Vagina (tissue), 2 donors: ENCODE measurements around the gene MYNN. TPM values are rescaled to one million over a fixed set of nuclear protein-coding genes. Genes with fewer than 3 reads are reported as not detected.
A peak's percentile ranks its signal among the peaks of the same experiment; 100 is the strongest.

Source experiments
- DNase-seq, 2 donors: peaks; one replicate each; pipeline ENCODE4 v3.0.0-alpha.2; 2017; ENCODE audit errors: extremely low spot score in 2 of 2
- H3K27ac ChIP-seq: fragments of 200-600 bp; sonication (generic); one replicate; pipeline ENCODE4 v1.5.1; 2019
- H3K27me3 ChIP-seq: fragments of 200-600 bp; sonication (generic); one replicate; pipeline ENCODE4 v1.5.1; 2019
- H3K36me3 ChIP-seq, 2 donors: fragments of 200-600 bp; sonication (generic); one replicate each; pipeline ENCODE4 v1.5.1; 2017 to 2019
- H3K4me1 ChIP-seq: fragments of 200-600 bp; sonication (generic); one replicate; pipeline ENCODE4 v1.5.1; 2019
- H3K4me3 ChIP-seq, 2 donors: fragments of 200-600 bp; sonication (generic); 1 replicate in 1 of 2; 2 replicates in 1 of 2; pipeline ENCODE4 v1.5.1; 2016 to 2019
- H3K9me3 ChIP-seq: fragments of 200-600 bp; sonication (generic); one replicate; pipeline ENCODE4 v1.5.1; 2019
- POLR2A ChIP-seq, 2 donors: fragments of 450-650 bp; IDR thresholded peaks; one replicate each; pipeline ENCODE4 v1.6.1; 2017; ENCODE audit warnings: antibody characterized with exemption in 2 of 2, mild to moderate bottlenecking in 2 of 2, moderate library complexity in 2 of 2
- POLR2AphosphoS5 ChIP-seq, 2 donors: sonication (generic); formaldehyde crosslinking; IDR thresholded peaks; one replicate each; pipeline ENCODE4 v1.9.0; 2017; ENCODE audit warnings: antibody characterized with exemption in 2 of 2, mild to moderate bottlenecking in 2 of 2, low read depth in 1 of 2; ENCODE audit not compliant: insufficient read depth in 1 of 2
- intact Hi-C: fragments of 100-400 bp; cut with DNase I; formaldehyde crosslinking; loops from one replicate; pipeline ENCODE4 v1.15.1; 2023
- total RNA-seq: library from RNA; depleted of rRNA; stranded (reverse); fragments of >200 nt; gene quantifications from one replicate; pipeline ENCODE4 v1.2.3, GENCODE V29; 2016
- TF ChIP-seq, protein P1 (sequence below), 3 experiments: fragments of 450-650 bp in 2 of 3; fragments of 200-600 bp in 1 of 3; sonication (generic) in 1 of 3; IDR thresholded peaks; one replicate each; pipeline ENCODE4 v1.5.1; 2017 to 2019; ENCODE audit warnings: antibody characterized with exemption in 3 of 3, mild to moderate bottlenecking in 2 of 3, moderate library complexity in 2 of 3

Gene MYNN
- total RNA-seq, 1 donor from 2014 or later, result 16.7 TPM

DNA sequence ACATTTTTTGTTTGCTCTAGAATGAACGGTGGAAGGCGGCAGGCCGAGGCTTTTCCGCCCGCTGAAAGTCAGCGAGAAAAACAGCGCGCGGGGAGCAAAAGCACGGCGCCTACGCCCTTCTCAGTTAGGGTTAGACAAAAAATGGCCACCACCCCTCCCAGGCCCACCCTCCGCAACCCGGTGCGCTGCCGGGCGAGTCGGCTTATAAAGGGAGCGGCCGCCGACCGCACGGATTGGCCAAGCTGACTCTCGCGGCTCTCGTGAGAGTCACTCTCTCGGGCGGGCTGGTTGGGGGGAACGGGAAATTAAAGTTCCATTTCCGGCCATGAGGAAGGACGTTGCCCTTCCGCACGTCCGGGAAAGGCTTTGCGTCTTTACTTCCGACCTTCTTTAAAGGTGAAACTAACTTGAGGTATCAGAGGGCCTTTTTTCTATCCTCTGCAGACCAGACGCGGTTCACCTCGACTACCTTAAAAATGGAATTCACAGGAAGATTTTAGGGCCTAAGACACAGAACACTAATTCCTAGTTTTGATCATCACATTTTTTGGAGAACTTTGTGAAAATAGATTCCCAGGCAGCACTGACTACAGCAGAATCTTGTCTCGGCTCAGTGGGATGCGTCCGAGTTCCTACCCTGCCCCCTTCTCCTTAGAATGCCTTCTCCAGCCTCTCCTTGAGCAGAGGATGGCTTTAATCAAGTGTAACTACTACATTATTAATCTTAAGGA lies 8.1 kb upstream of the MYNN start, which contains the start of gene TERC:
TSS of gene TERC (minus strand) at position 179 of the 731 bp plus-strand sequence.
- Histone ChIP-seq H3K27me3 (no peaks in the 10 kb centered on the region), H3K4me1 (peaks cover 15% of the 10 kb centered on the region), H3K36me3 (no peaks in the 10 kb centered on the region), H3K9me3 (no peaks in the 10 kb centered on the region), H3K4me3 (peak within 1 kb of the TSS; percentile 77 to 79), H3K27ac (peak within 1 kb of the TSS; percentile 92)
- peak in 1 of 2 donors; percentile 96 for DNase-seq
- TF ChIP-seq, protein P1, sequence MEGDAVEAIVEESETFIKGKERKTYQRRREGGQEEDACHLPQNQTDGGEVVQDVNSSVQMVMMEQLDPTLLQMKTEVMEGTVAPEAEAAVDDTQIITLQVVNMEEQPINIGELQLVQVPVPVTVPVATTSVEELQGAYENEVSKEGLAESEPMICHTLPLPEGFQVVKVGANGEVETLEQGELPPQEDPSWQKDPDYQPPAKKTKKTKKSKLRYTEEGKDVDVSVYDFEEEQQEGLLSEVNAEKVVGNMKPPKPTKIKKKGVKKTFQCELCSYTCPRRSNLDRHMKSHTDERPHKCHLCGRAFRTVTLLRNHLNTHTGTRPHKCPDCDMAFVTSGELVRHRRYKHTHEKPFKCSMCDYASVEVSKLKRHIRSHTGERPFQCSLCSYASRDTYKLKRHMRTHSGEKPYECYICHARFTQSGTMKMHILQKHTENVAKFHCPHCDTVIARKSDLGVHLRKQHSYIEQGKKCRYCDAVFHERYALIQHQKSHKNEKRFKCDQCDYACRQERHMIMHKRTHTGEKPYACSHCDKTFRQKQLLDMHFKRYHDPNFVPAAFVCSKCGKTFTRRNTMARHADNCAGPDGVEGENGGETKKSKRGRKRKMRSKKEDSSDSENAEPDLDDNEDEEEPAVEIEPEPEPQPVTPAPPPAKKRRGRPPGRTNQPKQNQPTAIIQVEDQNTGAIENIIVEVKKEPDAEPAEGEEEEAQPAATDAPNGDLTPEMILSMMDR (IDR thresholded peaks at IDR 0.05), result no peak
- TF ChIP-seq POLR2A (IDR thresholded peaks at IDR 0.05) (peak in 1 of 2 donors; percentile 98), POLR2AphosphoS5 (IDR thresholded peaks at IDR 0.05; ENCODE audit: insufficient read depth in 1 of 2, low read depth in 1 of 2) (peak; percentile 92 to 100)
- intact Hi-C loops, result loop anchor here (5.0 to 10.0 kb wide), 2 partner anchors 100 to 657 kb away; partner anchors contain the start of gene MECOM

- peak within 1 kb of the TSS; percentile 58 to 69 for H3K4me3 ChIP-seq
- intact Hi-C loops, result loop anchor here (10.0 kb wide), 1 partner anchor 105 kb away; the partner anchor contains the start of gene MECOM
- H3K27me3 ChIP-seq, result no peaks in the 10 kb centered on the region
- TF ChIP-seq, protein P1 (IDR thresholded peaks at IDR 0.05), result no peak
- peak in 1 of 2 donors; percentile 64 for TF ChIP-seq POLR2AphosphoS5 (IDR thresholded peaks at IDR 0.05; ENCODE audit: insufficient read depth in 1 of 2, low read depth in 1 of 2)
- peaks cover 8% of the 10 kb centered on the region for H3K4me1 ChIP-seq
- no peaks in the 10 kb centered on the region for H3K9me3 ChIP-seq
- peak within 1 kb of the TSS; percentile 85 for H3K27ac ChIP-seq
- DNase-seq, result no peak
- no peaks in the 10 kb centered on the region for H3K36me3 ChIP-seq
These were observed 3.7 kb upstream of the MYNN start, which contains the start of gene ACTRT3 for GRCh38 chr3:169769287-169770181. Gene ACTRT3, minus strand, starts transcription at chr3:169769561. Its CDS starts 41 bp downstream, at chr3:169769520.

GRCh38 chr3:169771497-169772304 lies 1.5 kb upstream of the MYNN start:
- H3K9me3 ChIP-seq, result no peaks in the 10 kb centered on the region
- no peak for DNase-seq
- peaks cover 25% of the 10 kb centered on the region for H3K4me1 ChIP-seq
- intact Hi-C loops, result no loop called here
- no peaks in the 10 kb centered on the region for H3K27me3 ChIP-seq
- H3K36me3 ChIP-seq, result peaks cover 0 to under 1% of the 10 kb centered on the region in 2 donors
- H3K27ac ChIP-seq, result peak overlapping the region; percentile 100
- peak in 1 of 2 donors; percentile 86 for TF ChIP-seq POLR2AphosphoS5 (IDR thresholded peaks at IDR 0.05; ENCODE audit: insufficient read depth in 1 of 2, low read depth in 1 of 2)
- TF ChIP-seq, protein P1 (IDR thresholded peaks at IDR 0.05), result no peak
- H3K4me3 ChIP-seq, result peak overlapping the region; percentile 78 to 91

DNA sequence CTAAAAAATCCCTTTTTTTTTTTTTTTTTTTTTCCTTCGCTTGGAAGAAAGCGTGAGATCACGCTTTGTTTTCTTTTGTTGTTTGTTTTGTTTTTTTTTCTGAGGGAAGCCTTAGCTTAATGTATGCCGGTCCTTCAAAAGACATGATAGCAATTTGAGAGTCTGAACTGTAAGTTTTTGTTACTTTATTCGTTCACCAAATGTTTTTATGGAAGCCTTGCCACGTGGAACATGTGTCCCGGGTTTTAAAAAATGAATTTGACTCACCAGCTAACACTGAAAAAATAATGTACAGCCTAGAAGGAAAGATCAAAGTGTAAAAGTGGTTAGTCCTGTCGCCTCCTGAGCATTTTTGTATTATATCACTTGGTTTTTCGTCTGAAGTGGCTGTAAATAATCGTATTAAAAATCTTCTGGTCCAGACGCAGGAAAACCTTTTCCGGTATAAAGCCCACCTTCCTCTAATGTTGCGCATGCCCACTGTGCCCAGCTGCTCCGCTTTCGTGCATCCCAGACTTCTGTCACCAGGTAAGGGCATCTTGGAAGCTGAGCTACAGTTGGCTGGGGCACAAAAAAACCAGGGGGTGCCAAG lies 795 bp upstream of the MYNN start:
- H3K9me3 ChIP-seq, result no peaks in the 10 kb centered on the region
- no peak for TF ChIP-seq POLR2A (IDR thresholded peaks at IDR 0.05)
- no peak for TF ChIP-seq POLR2AphosphoS5 (IDR thresholded peaks at IDR 0.05; ENCODE audit: insufficient read depth in 1 of 2, low read depth in 1 of 2)
- TF ChIP-seq, protein P1 (IDR thresholded peaks at IDR 0.05), result no peak
- H3K4me1 ChIP-seq, result peaks cover 25% of the 10 kb centered on the region
- peak overlapping the region; percentile 78 to 91 for H3K4me3 ChIP-seq
- H3K27me3 ChIP-seq, result no peaks in the 10 kb centered on the region
- intact Hi-C loops, result no loop called here
- H3K27ac ChIP-seq, result peak overlapping the region; percentile 100
- DNase-seq, result no peak
- H3K36me3 ChIP-seq, result peaks cover 0 to 8% of the 10 kb centered on the region in 2 donors
